ENCODE measurements around the gene PHACTR1. TPM values are rescaled to one million over a fixed set of nuclear protein-coding genes. Genes with fewer than 3 reads are reported as not detected.
A peak's percentile ranks its signal among the peaks of the same experiment; 100 is the strongest.

Gene PHACTR1
- total RNA-seq, 1 experiment from 2014 or later: 0.05 TPM

DNA sequence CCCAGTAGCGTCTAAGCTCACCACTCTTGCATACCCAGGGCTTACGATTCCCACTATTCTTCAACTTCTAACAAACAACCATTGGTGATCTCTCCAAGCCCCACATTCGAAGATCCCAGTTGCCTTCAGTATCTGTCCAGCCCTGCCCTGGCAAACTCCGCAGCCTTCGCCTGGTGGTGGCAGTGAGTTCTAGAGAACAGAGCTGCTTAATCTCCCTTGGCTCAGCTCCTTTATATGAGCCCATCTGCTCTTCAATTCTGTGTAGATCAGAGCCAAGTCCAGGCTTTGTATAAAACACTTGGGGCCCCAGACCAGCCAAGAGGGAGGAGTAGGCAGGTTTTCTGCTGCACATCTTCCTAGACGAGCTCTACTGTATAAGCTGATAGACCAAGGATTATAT, 193.3 kb downstream of the PHACTR1 start:
- Histone ChIP-seq H3K4me3 (ENCODE audit: low read depth in 2 of 2, low read length in 2 of 2) (no peak overlapping the region), H3K27me3 (ENCODE audit: control insufficient read depth, insufficient read depth, low read length) (peaks cover 4% of the 10 kb centered on the region; the same call in 1 of the 2 replicates), H3K27ac (ENCODE audit: low read length) (no peak overlapping the region), H3K9me3 (ENCODE audit: control insufficient read depth, insufficient read depth, low read depth, low read length) (no peaks in the 10 kb centered on the region), H3K4me1 (ENCODE audit: control insufficient read depth, insufficient read depth, low read length) (no peaks in the 10 kb centered on the region), H3K36me3 (ENCODE audit: control insufficient read depth, insufficient read depth, low read length) (no peaks in the 10 kb centered on the region)
- in situ Hi-C loops (cut with HindIII; ENCODE audit: low pct_unique_long_range_greater_than_20kb, low sequenced_read_pairs): no loop called here
- ChIA-PET POLR2A (interaction anchor here (0.7 kb wide), 1 partner anchor 250 kb away, joined by 3 read pairs; no protein-coding TSS in a partner anchor), CTCF (no interaction called here)
- ATAC-seq (no peak), DNase-seq (ENCODE audit: low read depth, low spot score) (no peak)
- intact Hi-C loops (cut with micrococcal nuclease; ENCODE audit: unreplicated experiment): loop anchor here (10.0 kb wide), 1 partner anchor 425 kb away; no protein-coding TSS in a partner anchor
- no TSS peak for BruUV-seq (replicated peaks)
- TF ChIP-seq, protein P1, sequence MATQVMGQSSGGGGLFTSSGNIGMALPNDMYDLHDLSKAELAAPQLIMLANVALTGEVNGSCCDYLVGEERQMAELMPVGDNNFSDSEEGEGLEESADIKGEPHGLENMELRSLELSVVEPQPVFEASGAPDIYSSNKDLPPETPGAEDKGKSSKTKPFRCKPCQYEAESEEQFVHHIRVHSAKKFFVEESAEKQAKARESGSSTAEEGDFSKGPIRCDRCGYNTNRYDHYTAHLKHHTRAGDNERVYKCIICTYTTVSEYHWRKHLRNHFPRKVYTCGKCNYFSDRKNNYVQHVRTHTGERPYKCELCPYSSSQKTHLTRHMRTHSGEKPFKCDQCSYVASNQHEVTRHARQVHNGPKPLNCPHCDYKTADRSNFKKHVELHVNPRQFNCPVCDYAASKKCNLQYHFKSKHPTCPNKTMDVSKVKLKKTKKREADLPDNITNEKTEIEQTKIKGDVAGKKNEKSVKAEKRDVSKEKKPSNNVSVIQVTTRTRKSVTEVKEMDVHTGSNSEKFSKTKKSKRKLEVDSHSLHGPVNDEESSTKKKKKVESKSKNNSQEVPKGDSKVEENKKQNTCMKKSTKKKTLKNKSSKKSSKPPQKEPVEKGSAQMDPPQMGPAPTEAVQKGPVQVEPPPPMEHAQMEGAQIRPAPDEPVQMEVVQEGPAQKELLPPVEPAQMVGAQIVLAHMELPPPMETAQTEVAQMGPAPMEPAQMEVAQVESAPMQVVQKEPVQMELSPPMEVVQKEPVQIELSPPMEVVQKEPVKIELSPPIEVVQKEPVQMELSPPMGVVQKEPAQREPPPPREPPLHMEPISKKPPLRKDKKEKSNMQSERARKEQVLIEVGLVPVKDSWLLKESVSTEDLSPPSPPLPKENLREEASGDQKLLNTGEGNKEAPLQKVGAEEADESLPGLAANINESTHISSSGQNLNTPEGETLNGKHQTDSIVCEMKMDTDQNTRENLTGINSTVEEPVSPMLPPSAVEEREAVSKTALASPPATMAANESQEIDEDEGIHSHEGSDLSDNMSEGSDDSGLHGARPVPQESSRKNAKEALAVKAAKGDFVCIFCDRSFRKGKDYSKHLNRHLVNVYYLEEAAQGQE (IDR thresholded peaks at IDR 0.05; ENCODE audit: insufficient read depth in 1 of 2, low read depth in 2 of 2, low read length in 1 of 2): no peak
- TF ChIP-seq TCF7L2 (IDR thresholded peaks at IDR 0.05; ENCODE audit: low read depth, low read length) (no peak), SIN3A (IDR thresholded peaks at IDR 0.05; ENCODE audit: borderline replicate concordance, insufficient read depth, low read depth, low read length) (no peak), POLR2AphosphoS5 (IDR thresholded peaks at IDR 0.05; ENCODE audit: low read depth, low read length) (no peak)
- TF ChIP-seq, protein P2, sequence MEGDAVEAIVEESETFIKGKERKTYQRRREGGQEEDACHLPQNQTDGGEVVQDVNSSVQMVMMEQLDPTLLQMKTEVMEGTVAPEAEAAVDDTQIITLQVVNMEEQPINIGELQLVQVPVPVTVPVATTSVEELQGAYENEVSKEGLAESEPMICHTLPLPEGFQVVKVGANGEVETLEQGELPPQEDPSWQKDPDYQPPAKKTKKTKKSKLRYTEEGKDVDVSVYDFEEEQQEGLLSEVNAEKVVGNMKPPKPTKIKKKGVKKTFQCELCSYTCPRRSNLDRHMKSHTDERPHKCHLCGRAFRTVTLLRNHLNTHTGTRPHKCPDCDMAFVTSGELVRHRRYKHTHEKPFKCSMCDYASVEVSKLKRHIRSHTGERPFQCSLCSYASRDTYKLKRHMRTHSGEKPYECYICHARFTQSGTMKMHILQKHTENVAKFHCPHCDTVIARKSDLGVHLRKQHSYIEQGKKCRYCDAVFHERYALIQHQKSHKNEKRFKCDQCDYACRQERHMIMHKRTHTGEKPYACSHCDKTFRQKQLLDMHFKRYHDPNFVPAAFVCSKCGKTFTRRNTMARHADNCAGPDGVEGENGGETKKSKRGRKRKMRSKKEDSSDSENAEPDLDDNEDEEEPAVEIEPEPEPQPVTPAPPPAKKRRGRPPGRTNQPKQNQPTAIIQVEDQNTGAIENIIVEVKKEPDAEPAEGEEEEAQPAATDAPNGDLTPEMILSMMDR (IDR thresholded peaks at IDR 0.05): no peak

DNA sequence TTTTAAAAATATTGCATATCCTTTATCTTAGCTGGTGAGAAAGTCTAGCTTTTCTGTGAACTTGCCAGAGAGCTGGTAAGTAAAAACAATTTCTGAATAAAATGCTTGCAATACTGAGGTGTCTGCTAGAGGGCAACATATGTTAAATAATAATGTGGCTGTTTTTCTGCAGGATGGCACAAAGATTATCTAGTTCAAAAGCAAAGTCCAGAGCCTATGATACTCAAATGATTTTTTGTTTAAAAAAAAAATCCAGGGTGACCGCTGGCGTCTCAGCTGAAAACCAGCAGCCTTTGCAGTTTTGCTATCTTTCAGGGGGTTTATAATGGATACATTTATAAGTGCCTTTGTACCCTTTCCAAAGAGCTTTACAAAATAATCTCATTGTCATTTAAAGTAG, 194.9 kb downstream of the PHACTR1 start:
- in situ Hi-C loops (cut with HindIII; ENCODE audit: low pct_unique_long_range_greater_than_20kb, low sequenced_read_pairs) (no loop called here), intact Hi-C loops (cut with micrococcal nuclease; ENCODE audit: unreplicated experiment) (loop anchor here (10.0 kb wide), 1 partner anchor 423 kb away; no protein-coding TSS in a partner anchor)
- CTCF ChIA-PET: interaction anchor here (0.7 kb wide), 1 partner anchor 663 kb away, joined by 3 read pairs; the partner anchor contains the start of gene SIRT5
- no peaks in the 10 kb centered on the region for H3K36me3 ChIP-seq (ENCODE audit: control insufficient read depth, insufficient read depth, low read length)
- no peaks in the 10 kb centered on the region for H3K4me1 ChIP-seq (ENCODE audit: control insufficient read depth, insufficient read depth, low read length)
- POLR2A ChIA-PET: interaction anchor here (0.6 kb wide), 1 partner anchor 123 kb away, joined by 3 read pairs; no protein-coding TSS in a partner anchor
- no peak for TF ChIP-seq POLR2AphosphoS5 (IDR thresholded peaks at IDR 0.05; ENCODE audit: low read depth, low read length)
- TF ChIP-seq, protein P2 (IDR thresholded peaks at IDR 0.05): peak; percentile 53; the same call in 1 of the 2 replicates
- no peaks in the 10 kb centered on the region for H3K9me3 ChIP-seq (ENCODE audit: control insufficient read depth, insufficient read depth, low read depth, low read length)
- DNase-seq (ENCODE audit: low read depth, low spot score): no peak
- H3K4me3 ChIP-seq (ENCODE audit: low read depth in 2 of 2, low read length in 2 of 2): no peak overlapping the region
- H3K27me3 ChIP-seq (ENCODE audit: control insufficient read depth, insufficient read depth, low read length): no peaks in the 10 kb centered on the region
- ATAC-seq: no peak
- no TSS peak for BruUV-seq (replicated peaks)
- H3K27ac ChIP-seq (ENCODE audit: low read length): no peak overlapping the region
